Prostate gland (tissue), 2 donors: Measurements from ENCODE around the gene VPS8. TPM values are rescaled to one million over a fixed set of nuclear protein-coding genes. Genes with fewer than 3 reads are reported as not detected.
"Not testable (repeated sequence)": the region's sequence is repeated elsewhere in the genome, so short reads cannot be mapped to it uniquely, and the experiment has no call there.

ENCODE experiments used
- DNase-seq: peaks from one replicate; pipeline ENCODE4 v3.0.0-alpha.2; 2019; ENCODE audit warnings: low spot score
- H3K27ac ChIP-seq, 2 donors: fragments of 200-600 bp; sonication (generic); 2 replicates each; pipeline ENCODE4 v1.5.1; 2017 to 2019
- H3K27me3 ChIP-seq: fragments of 200-600 bp; sonication (generic); replicated peaks from 2 replicates; pipeline ENCODE4 v1.5.1; 2019; ENCODE audit not compliant: insufficient read depth
- H3K36me3 ChIP-seq, 2 donors: fragments of 200-600 bp; sonication (generic); 1 replicate in 1 of 2; 2 replicates in 1 of 2; pipeline versions ENCODE4 v1.5.1 to v1.8.1; 2017 to 2019
- H3K4me1 ChIP-seq: fragments of 200-600 bp; sonication (generic); replicated peaks from 2 replicates; pipeline ENCODE4 v1.5.1; 2019
- H3K4me3 ChIP-seq, 2 donors: fragments of 200-600 bp; sonication (generic); 2 replicates each; pipeline ENCODE4 v1.5.1; 2017 to 2019
- H3K9me3 ChIP-seq: fragments of 200-600 bp; sonication (generic); 2 replicates; pipeline ENCODE4 v1.5.1; 2017
- POLR2A ChIP-seq: fragments of 450-650 bp; IDR thresholded peaks from one replicate; pipeline ENCODE4 v1.6.1; 2016; ENCODE audit warnings: antibody characterized with exemption, mild to moderate bottlenecking
- POLR2AphosphoS5 ChIP-seq: sonication (generic); formaldehyde crosslinking; IDR thresholded peaks from one replicate; pipeline ENCODE4 v1.6.1; 2017; ENCODE audit warnings: antibody characterized with exemption
- WGBS: methylation state at CpG from one replicate; pipeline ENCODE4 v1.1.5; 2018; 5-methylcytosine and 5-hydroxymethylcytosine counted together
- intact Hi-C: fragments of 100-400 bp; cut with DNase I; formaldehyde crosslinking; loops from one replicate; pipeline ENCODE4 v1.14.2; 2022
- total RNA-seq, 2 donors: library from RNA; depleted of rRNA; stranded (reverse); fragments of >200 nt; gene quantifications; one replicate each; pipeline ENCODE4 v1.1.0, GENCODE V29; 2016
- TF ChIP-seq, protein P1 (sequence below), 4 experiments: fragments of 200-600 bp in 2 of 4; fragments of 450-650 bp in 2 of 4; sonication (generic) in 2 of 4; IDR thresholded peaks; 1 replicate in 3 of 4; 2 replicates in 1 of 4; pipeline ENCODE4 v1.5.1; 2016 to 2019; ENCODE audit warnings: antibody characterized with exemption in 4 of 4, mild to moderate bottlenecking in 2 of 4, moderate library complexity in 2 of 4

VPS8 gene
- total RNA-seq, 2 donors from 2014 or later: 36.7 to 70.6 TPM

GRCh38 chr3:184993394-184993793, 181.4 kb downstream of the VPS8 start:
- no peaks in the 10 kb centered on the region for H3K4me1 ChIP-seq
- intact Hi-C loops: no loop called here
- no peaks in the 10 kb centered on the region for H3K36me3 ChIP-seq
- no peak for DNase-seq
- 98% methylated on average over 1 of the region's 1 CpG for WGBS
- no peaks in the 10 kb centered on the region for H3K27me3 ChIP-seq
- no peak for TF ChIP-seq POLR2AphosphoS5
- TF ChIP-seq POLR2A: no peak
- TF ChIP-seq, protein P1, sequence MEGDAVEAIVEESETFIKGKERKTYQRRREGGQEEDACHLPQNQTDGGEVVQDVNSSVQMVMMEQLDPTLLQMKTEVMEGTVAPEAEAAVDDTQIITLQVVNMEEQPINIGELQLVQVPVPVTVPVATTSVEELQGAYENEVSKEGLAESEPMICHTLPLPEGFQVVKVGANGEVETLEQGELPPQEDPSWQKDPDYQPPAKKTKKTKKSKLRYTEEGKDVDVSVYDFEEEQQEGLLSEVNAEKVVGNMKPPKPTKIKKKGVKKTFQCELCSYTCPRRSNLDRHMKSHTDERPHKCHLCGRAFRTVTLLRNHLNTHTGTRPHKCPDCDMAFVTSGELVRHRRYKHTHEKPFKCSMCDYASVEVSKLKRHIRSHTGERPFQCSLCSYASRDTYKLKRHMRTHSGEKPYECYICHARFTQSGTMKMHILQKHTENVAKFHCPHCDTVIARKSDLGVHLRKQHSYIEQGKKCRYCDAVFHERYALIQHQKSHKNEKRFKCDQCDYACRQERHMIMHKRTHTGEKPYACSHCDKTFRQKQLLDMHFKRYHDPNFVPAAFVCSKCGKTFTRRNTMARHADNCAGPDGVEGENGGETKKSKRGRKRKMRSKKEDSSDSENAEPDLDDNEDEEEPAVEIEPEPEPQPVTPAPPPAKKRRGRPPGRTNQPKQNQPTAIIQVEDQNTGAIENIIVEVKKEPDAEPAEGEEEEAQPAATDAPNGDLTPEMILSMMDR (IDR thresholded peaks at IDR 0.05): no peak
- H3K9me3 ChIP-seq: no peaks in the 10 kb centered on the region
- no peak overlapping the region for H3K27ac ChIP-seq
- no peak overlapping the region for H3K4me3 ChIP-seq

- H3K27ac ChIP-seq, DNase-seq, intact Hi-C loops, H3K4me1 ChIP-seq, H3K9me3 ChIP-seq, H3K4me3 ChIP-seq, H3K36me3 ChIP-seq, H3K27me3 ChIP-seq: not testable (repeated sequence)
- 94% methylated on average over 15 of the region's 28 CpGs for WGBS
Observed at GRCh38 chr3:185003876-185004275, 191.9 kb downstream of the VPS8 start.

DNA sequence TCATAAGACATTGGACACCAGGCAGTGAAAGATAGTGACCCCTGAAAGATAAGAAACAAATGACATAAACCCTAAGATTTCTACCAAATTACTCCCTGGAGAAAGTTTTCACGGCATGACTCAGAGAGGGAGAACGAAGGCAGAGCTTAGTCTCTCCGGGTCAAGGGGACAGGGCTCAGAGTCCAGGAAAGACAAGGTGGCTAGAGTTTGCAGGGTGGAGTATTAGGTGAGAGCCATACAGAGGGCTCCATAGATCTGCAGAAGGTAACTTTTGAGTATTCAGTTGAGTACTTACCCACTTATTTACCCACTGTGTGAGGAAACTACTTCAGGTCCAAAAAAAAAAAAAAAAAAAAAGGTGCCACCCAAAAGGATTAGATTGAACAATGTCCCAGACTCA, 197.7 kb downstream of the VPS8 start:
- Histone ChIP-seq H3K36me3 (no peaks in the 10 kb centered on the region), H3K9me3 (no peaks in the 10 kb centered on the region), H3K4me3 (no peak overlapping the region), H3K4me1 (no peaks in the 10 kb centered on the region), H3K27ac (no peak overlapping the region), H3K27me3 (no peaks in the 10 kb centered on the region)
- TF ChIP-seq POLR2A (no peak), POLR2AphosphoS5 (no peak)
- TF ChIP-seq, protein P1 (IDR thresholded peaks at IDR 0.05): no peak
- DNase-seq: no peak
- intact Hi-C loops: no loop called here
- 96% methylated on average over 3 of the region's 3 CpGs for WGBS

DNA sequence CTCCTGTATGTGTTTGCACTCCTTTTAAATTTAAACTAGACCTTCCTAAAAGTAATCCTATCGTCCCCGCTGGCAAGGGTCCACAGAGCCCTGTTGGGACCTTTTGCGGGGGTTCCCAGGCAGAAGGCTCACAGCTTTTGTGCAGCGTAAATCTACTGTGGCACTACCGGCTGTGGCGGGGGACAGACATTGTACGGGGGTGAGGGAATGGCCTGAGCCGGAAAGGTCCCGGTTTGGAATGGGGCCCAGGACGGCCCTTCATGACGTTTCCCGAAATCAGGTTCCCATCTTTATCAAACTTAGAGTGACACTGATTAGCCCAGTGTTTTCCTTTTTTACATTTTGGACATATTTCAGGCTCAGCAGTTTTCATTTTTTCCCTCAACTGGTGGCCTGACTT, 205.6 kb downstream of the VPS8 start:
- H3K4me3 ChIP-seq, H3K27me3 ChIP-seq, H3K36me3 ChIP-seq, H3K9me3 ChIP-seq, intact Hi-C loops, H3K4me1 ChIP-seq, DNase-seq, H3K27ac ChIP-seq: not testable (repeated sequence)
- 89% methylated on average over 12 of the region's 12 CpGs for WGBS

DNA sequence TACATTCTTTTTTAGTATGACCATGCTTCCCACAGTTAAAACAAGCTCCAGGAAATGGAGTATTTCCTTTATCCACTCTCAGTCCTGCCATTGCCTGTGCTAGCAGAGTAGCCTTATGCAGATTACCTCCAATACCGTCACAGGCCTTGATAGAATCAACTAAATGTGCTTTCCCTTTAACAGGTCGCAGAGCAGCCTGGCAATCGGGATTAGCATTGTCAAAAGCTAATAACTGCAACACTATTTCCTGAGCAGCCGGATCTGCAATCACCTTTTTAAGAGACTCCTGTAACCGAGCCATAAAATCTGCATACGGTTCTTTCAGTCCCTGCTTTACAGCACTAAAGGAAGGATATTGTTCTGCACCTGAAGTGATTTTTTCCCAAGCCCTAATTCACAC, 206.0 kb downstream of the VPS8 start:
- DNase-seq, H3K36me3 ChIP-seq, H3K9me3 ChIP-seq, H3K4me1 ChIP-seq, H3K27ac ChIP-seq, H3K4me3 ChIP-seq, intact Hi-C loops, H3K27me3 ChIP-seq: not testable (repeated sequence)
- WGBS: 71% methylated on average over 6 of the region's 6 CpGs

DNA sequence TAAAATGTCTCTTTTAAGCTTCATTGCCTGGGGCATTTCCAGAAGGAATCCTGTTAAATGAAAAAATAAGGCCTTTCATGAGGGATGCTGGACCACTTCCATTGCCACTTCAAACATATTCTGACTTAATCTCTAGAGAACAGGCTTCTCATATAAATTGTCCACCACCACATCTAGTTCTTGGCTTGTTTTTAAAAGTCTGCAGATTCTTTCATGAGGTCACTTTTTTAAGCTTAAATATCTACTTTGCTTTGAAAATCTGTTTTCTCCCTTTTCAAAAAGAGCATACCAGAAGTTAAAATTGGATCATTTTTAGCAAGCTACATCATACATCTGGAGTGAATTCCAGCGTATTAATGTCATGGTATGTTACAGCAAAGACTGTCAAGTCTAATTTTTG, 209.3 kb downstream of the VPS8 start:
- Histone ChIP-seq H3K36me3 (no peaks in the 10 kb centered on the region), H3K27me3 (no peaks in the 10 kb centered on the region), H3K9me3 (no peaks in the 10 kb centered on the region), H3K4me3 (no peak overlapping the region), H3K4me1 (no peaks in the 10 kb centered on the region), H3K27ac (no peak overlapping the region)
- intact Hi-C loops: no loop called here
- 56% methylated on average over 1 of the region's 1 CpG for WGBS
- TF ChIP-seq, protein P1 (IDR thresholded peaks at IDR 0.05): no peak
- TF ChIP-seq POLR2AphosphoS5 (no peak), POLR2A (no peak)
- DNase-seq: no peak

DNA sequence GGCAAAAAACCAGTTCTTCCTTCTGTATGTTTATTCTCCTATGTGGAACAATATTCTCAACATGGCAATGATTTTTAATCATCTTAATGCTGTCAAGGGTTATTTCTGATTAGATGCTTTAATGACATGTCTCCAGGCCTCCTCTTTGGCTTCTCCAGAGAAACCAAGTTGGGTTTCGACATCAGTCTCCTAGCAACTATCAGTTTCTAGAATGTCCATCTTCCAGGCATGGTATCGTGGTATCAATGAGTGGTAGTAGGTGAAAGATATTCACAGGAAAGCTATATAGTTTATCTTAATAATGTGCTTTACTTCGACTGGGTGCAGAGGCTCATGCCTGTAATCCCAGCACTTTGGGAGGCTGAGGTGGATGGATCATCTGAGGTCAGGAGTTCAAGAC, 212.4 kb downstream of the VPS8 start:
- Histone ChIP-seq H3K9me3 (no peaks in the 10 kb centered on the region), H3K4me3 (no peak overlapping the region), H3K27me3 (no peaks in the 10 kb centered on the region), H3K36me3 (no peaks in the 10 kb centered on the region), H3K4me1 (no peaks in the 10 kb centered on the region), H3K27ac (no peak overlapping the region)
- TF ChIP-seq POLR2A (no peak), POLR2AphosphoS5 (no peak)
- TF ChIP-seq, protein P1 (IDR thresholded peaks at IDR 0.05): no peak
- 95% methylated on average over 3 of the region's 3 CpGs for WGBS
- no peak for DNase-seq
- intact Hi-C loops: no loop called here
